ENCODE measurements around the gene GRID1.

Gene GRID1

DNA sequence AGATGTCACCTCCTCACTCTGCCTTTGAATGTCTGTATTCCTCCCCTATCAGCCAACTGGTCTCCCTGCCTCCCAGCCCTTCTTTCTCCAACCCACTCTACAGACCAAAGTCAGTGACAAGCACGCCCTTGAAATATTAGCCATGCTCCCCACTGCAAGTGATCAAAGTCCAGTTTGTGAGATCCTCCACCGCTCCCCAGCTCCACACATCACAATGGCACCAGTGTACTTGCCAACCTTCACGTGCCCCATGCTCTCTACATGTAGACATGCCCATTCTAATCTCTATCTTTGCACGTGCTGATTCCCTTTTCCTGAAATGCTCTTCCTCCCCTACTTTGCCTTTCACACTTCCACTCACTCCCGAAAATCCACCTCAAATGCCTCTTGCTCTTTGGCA lies 150.9 kb downstream of the GRID1 start:
- TF ChIP-seq ZFX (IDR thresholded peaks at IDR 0.05; ENCODE audit: borderline replicate concordance): no peak
- TF ChIP-seq CTCF (IDR thresholded peaks at IDR 0.05): no peak
- H3K27ac ChIP-seq: no peak overlapping the region

DNA sequence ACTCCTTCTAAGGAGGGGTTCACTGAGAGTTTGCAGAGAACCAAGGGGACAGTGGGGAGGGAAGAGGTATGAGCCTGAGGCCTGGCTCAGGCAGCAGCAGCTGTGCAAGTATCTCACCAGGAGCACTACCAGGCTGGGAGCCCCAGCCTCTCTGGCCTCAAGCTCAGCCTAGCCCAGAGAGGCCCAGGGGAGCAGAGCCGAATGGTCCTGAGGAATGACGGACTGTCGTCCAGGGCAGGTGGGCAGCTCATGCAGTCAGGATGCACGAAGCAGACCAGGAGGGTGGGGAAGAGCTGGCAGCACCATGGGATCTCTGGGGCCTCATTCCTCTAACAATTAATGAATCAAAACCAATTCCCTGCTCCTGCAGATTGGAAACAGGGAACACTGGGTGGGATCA lies 151.5 kb downstream of the GRID1 start:
- no peak for TF ChIP-seq ZFX (IDR thresholded peaks at IDR 0.05; ENCODE audit: borderline replicate concordance)
- TF ChIP-seq CTCF (IDR thresholded peaks at IDR 0.05): no peak

DNA sequence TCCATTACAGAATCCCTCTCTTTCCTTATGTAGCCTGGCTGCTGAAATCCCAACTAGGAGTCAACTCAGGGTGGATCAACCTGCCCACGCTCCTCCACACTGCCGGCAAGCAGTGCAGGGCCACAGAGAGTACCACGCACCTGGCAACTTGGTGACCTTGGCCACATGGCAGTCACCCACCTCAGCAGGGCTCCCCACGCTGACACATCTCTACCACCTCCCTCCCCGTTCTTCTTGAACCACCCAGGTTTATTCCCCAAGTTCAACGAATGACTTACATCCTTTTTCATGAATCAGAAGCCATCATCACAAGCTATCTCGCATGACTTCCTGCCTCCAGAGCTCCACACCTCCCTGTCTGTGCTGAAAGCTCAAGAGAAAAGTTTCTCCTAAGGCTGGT lies 153.4 kb downstream of the GRID1 start:
- no peak overlapping the region for H3K27ac ChIP-seq

More for the DNA sequence above, 151.5 kb downstream of the GRID1 start:
- no peak overlapping the region for H3K27ac ChIP-seq

DNA sequence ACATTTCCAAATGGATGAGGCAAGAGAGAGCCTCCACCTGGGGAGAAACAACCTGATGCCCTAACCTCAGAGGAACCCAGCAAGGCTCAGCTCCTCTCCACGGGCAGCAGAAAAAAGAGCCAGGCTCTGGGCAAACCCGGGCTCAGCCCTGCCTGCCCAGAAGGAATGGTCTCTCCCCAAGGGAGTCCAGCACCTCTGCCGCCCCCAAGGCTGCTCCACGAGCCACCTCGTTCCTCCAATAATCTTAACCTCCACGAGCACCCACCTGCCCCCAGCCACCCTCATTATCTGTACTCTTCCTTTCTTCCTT lies 154.2 kb downstream of the GRID1 start:
- no peak overlapping the region for H3K27ac ChIP-seq
- TF ChIP-seq CTCF (IDR thresholded peaks at IDR 0.05) (no peak), ZFX (IDR thresholded peaks at IDR 0.05; ENCODE audit: borderline replicate concordance) (no peak)

More for the DNA sequence above, 153.4 kb downstream of the GRID1 start:
- TF ChIP-seq ZFX (IDR thresholded peaks at IDR 0.05; ENCODE audit: borderline replicate concordance) (no peak), CTCF (IDR thresholded peaks at IDR 0.05) (no peak)

- H3K27ac ChIP-seq: no peak overlapping the region
- TF ChIP-seq CTCF (IDR thresholded peaks at IDR 0.05) (no peak), ZFX (IDR thresholded peaks at IDR 0.05; ENCODE audit: borderline replicate concordance) (no peak)
Measured at GRCh38 chr10:86211691-86212390, 154.8 kb downstream of the GRID1 start.

DNA sequence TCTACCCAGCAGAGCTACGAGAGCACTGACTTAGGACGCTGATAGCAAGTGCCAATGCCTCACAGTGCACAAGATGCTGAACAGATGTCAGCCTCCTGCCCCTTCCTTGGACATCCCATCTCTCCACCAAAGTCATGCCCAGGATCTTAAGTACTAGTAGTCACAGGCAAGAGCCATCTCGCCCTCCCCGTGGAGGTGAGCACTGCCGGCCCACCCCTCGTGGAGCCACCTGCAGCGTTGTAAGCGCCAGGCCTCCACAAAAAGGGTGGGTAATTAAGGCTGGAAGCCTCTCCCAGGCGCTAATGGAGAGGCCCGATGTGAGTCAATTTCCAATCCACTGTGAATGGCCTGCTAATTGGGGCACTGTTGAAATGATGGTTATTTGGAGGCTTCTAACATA lies 156.2 kb downstream of the GRID1 start:
- H3K27ac ChIP-seq: no peak overlapping the region
- TF ChIP-seq ZFX (IDR thresholded peaks at IDR 0.05; ENCODE audit: borderline replicate concordance) (no peak), CTCF (IDR thresholded peaks at IDR 0.05) (no peak)

GRCh38 chr10:86209726-86210125 lies 156.9 kb downstream of the GRID1 start:
- no peak overlapping the region for H3K27ac ChIP-seq
- no peak for TF ChIP-seq CTCF (IDR thresholded peaks at IDR 0.05)
- no peak for TF ChIP-seq ZFX (IDR thresholded peaks at IDR 0.05; ENCODE audit: borderline replicate concordance)

All from 22Rv1 (cell line).